Measurements from ENCODE around the gene LDHAL6B.

GRCh38 chr15:59237924-59238331, 31.3 kb downstream of the LDHAL6B start:
- TF ChIP-seq, protein P1, sequence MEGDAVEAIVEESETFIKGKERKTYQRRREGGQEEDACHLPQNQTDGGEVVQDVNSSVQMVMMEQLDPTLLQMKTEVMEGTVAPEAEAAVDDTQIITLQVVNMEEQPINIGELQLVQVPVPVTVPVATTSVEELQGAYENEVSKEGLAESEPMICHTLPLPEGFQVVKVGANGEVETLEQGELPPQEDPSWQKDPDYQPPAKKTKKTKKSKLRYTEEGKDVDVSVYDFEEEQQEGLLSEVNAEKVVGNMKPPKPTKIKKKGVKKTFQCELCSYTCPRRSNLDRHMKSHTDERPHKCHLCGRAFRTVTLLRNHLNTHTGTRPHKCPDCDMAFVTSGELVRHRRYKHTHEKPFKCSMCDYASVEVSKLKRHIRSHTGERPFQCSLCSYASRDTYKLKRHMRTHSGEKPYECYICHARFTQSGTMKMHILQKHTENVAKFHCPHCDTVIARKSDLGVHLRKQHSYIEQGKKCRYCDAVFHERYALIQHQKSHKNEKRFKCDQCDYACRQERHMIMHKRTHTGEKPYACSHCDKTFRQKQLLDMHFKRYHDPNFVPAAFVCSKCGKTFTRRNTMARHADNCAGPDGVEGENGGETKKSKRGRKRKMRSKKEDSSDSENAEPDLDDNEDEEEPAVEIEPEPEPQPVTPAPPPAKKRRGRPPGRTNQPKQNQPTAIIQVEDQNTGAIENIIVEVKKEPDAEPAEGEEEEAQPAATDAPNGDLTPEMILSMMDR (IDR thresholded peaks at IDR 0.05): no peak
- no peak for TF ChIP-seq POLR2AphosphoS5 (IDR thresholded peaks at IDR 0.05)
